ENCODE results near the gene HSF2BP.
"Not testable (repeated sequence)": the region's sequence is repeated elsewhere in the genome, so short reads cannot be mapped to it uniquely, and the experiment has no call there.

The HSF2BP gene

DNA sequence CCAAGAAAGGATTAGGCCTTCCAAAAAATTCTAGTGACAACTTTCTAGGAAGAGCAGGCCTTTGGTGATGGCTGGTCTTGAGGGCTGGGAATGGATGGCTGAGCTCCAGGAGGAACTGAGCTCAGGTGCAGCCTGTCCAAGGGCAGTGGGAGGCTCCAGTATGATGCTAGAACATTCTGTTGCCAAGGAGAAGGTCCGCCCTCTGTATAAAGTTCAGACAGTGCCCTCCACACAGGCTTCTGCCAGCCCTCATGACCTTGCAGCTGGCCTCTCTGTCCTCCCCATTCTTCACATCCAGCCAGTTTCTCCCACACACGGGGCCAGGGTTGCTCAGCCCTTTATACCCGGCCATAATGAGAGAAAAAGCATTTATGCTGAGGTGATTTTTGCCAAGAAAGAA is 146.3 kb downstream of the HSF2BP start:
- not testable (repeated sequence) for DNase-seq

- not testable (repeated sequence) for DNase-seq
Measured at GRCh38 chr21:43511209-43511608, 148.1 kb downstream of the HSF2BP start.

DNA sequence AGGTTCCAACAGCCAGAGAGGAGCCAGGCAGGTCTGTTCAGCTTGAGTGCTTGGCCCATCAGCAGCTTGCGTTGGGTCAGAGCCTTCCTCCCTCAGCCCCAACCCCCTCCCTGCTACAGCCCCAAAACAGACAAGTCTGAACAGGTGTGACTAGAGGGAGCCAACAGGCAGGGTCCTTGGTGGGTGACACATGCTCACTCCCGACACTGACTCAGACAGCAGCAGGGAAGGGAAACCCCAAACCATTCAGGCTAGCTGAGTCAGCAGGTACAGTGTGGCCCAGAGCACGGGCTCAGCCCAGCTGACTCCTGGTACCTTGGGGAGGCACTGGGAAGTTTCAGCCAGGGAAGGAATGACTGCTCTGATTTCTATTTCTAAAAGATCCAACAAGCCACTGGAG is 148.6 kb downstream of the HSF2BP start:
- DNase-seq, result not testable (repeated sequence)

DNA sequence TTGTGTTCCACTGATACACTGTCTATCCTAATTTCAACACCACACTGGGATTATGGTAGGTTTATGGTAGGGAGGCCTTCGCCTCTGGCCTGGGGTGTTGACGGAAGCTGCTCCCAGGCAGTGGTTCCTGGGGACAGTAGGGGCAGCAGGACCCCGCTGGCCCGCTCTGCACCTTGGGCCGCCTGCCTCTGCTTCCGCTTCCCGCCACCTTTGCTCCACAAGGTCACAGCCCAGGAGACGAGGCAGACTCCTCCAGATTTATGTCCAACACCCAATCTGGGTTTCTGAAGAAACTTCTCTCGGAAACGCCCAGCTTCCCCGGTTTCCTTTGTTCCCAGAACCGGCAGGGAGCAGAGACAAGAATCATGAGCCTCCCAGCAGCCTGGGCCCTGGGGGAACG is 155.4 kb downstream of the HSF2BP start:
- not testable (repeated sequence) for DNase-seq

- not testable (repeated sequence) for DNase-seq
Measured at GRCh38 chr21:43503075-43503750, 156.1 kb downstream of the HSF2BP start.

- not testable (repeated sequence) for DNase-seq
Measured at GRCh38 chr21:43502407-43503071, 156.7 kb downstream of the HSF2BP start.

GRCh38 chr21:43498924-43499323 is 160.4 kb downstream of the HSF2BP start:
- DNase-seq, result not testable (repeated sequence)

GRCh38 chr21:43498065-43498464 is 161.2 kb downstream of the HSF2BP start:
- not testable (repeated sequence) for DNase-seq

GRCh38 chr21:43494279-43495012 is 164.8 kb downstream of the HSF2BP start:
- not testable (repeated sequence) for DNase-seq

GRCh38 chr21:43493471-43493870 is 165.8 kb downstream of the HSF2BP start:
- DNase-seq, result not testable (repeated sequence)

- DNase-seq, result not testable (repeated sequence)
Measured at GRCh38 chr21:43488235-43488634, 171.1 kb downstream of the HSF2BP start.

GRCh38 chr21:43486051-43486450 is 173.2 kb downstream of the HSF2BP start:
- DNase-seq, result not testable (repeated sequence)

- DNase-seq, result not testable (repeated sequence)
Measured at GRCh38 chr21:43485016-43485415, 174.3 kb downstream of the HSF2BP start.

DNA sequence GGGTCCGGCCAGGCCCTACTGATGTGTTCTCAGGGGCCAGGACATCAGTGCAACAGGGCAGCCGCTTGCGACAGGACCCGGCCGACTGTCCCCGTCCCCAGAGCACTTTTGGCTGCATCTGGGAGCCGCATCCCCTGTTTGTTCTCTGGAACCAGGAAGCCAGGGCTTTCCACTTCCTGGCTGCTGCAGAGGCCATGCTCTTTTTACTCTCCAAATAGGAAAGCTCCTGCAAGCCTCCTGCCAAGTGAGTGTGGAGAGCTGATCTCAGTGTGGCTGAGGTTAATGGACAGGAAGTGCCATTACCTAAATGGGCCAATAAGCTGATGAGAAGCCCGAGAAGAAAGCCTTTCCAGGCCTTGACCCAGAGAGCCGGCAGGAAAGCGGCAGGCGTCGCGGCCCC is 180.1 kb downstream of the HSF2BP start:
- DNase-seq, result not testable (repeated sequence)
